IMR-90 (cell line): Measurements from ENCODE around the gene ATP5PB. TPM values are rescaled to one million over a fixed set of nuclear protein-coding genes. Genes with fewer than 3 reads are reported as not detected.

Experiments
- ATAC-seq: fragments of 200-7000 bp; cut with Tn5 transposase; 2 replicates; pipeline ENCODE4 v1.9.1; 2020; ENCODE audit warnings: low read depth, mild to moderate bottlenecking, moderate library complexity
- BruUV-seq: library from RNA; stranded (reverse); fragments of 400-500 nt; replicated peaks from 2 replicates; lab custom pipeline; 2021; lab: Mats Ljungman, UMichigan
- CTCF ChIA-PET: fragments of 300-600 bp; formaldehyde crosslinking; extraction: SDS; loops from one replicate; lab custom pipeline; 2021; ENCODE audit warnings: antibody characterized with exemption; lab: Yijun Ruan, JAX
- POLR2A ChIA-PET: fragments of 300-600 bp; sonication (Branson Sonifier 250); formaldehyde crosslinking; loops from one replicate; lab custom pipeline; 2022; ENCODE audit warnings: antibody characterized with exemption; ENCODE audit not compliant: unreplicated experiment; lab: Charles Lee
- DNase-seq: peaks from one replicate; pipeline ENCODE4 v3.0.0; 2013
- H2AFZ ChIP-seq: replicated peaks from 2 replicates; pipeline ENCODE3; 2013; ENCODE audit warnings: low read length, mild to moderate bottlenecking; ENCODE audit not compliant: poor library complexity
- H2AK5ac ChIP-seq: 2 replicates; pipeline ENCODE4 v1.6.1; 2013; ENCODE audit warnings: low read depth, low read length, inconsistent platforms
- H2AK9ac ChIP-seq: replicated peaks from 2 replicates; pipeline ENCODE3; 2013; ENCODE audit warnings: mild to moderate bottlenecking, low read depth, low read length, moderate library complexity; ENCODE audit not compliant: poor library complexity
- H2BK120ac ChIP-seq: 2 replicates; pipeline ENCODE4 v1.6.1; 2013; ENCODE audit warnings: low read depth, low read length, inconsistent platforms
- H2BK15ac ChIP-seq: 3 replicates; pipeline ENCODE4 v1.6.1; 2013; ENCODE audit warnings: low read depth, low read length, inconsistent platforms
- H2BK20ac ChIP-seq: 2 replicates; pipeline ENCODE4 v1.6.1; 2013; ENCODE audit warnings: low read depth, mild to moderate bottlenecking, inconsistent platforms, low read length, moderate library complexity
- H2BK5ac ChIP-seq: 2 replicates; pipeline ENCODE4 v1.6.1; 2013; ENCODE audit warnings: mild to moderate bottlenecking, low read depth, low read length, inconsistent platforms; ENCODE audit not compliant: poor library complexity, severe bottlenecking
- H3K14ac ChIP-seq: replicated peaks from 2 replicates; pipeline ENCODE4 v1.6.1; 2013; ENCODE audit warnings: low read depth, low read length, inconsistent platforms
- H3K18ac ChIP-seq: 2 replicates; pipeline ENCODE4 v1.6.1; 2013; ENCODE audit warnings: low read depth, low read length, control low read depth
- H3K23ac ChIP-seq: 2 replicates; pipeline ENCODE4 v1.6.1; 2013; ENCODE audit warnings: low read depth, low read length, inconsistent platforms
- H3K27ac ChIP-seq: 2 replicates; pipeline ENCODE4 v1.5.1; 2013; ENCODE audit warnings: mild to moderate bottlenecking, control low read depth, low read length; ENCODE audit not compliant: insufficient read depth
- H3K27me3 ChIP-seq: 2 replicates; pipeline ENCODE4 v1.6.1; 2013; ENCODE audit warnings: low read length; ENCODE audit not compliant: control insufficient read depth, insufficient read depth
- H3K36me3 ChIP-seq: 2 replicates; pipeline ENCODE4 v1.6.1; 2013; ENCODE audit warnings: low read length, mixed read lengths; ENCODE audit not compliant: control insufficient read depth, insufficient read depth
- H3K4ac ChIP-seq: 2 replicates; pipeline ENCODE4 v1.6.1; 2013; ENCODE audit warnings: low read depth, low read length, inconsistent platforms
- H3K4me1 ChIP-seq: 2 replicates; pipeline ENCODE4 v1.6.1; 2013; ENCODE audit warnings: low read length, mixed read lengths; ENCODE audit not compliant: control insufficient read depth, insufficient read depth
- H3K4me2 ChIP-seq: 2 replicates; pipeline ENCODE4 v1.6.1; 2013; ENCODE audit warnings: low read depth, mild to moderate bottlenecking, control low read depth, low read length, moderate library complexity
- H3K4me3 ChIP-seq: 2 replicates; pipeline ENCODE4 v1.5.1; 2013; ENCODE audit warnings: low read depth, mild to moderate bottlenecking, control low read depth, low read length, moderate library complexity; ENCODE audit not compliant: insufficient read depth
- H3K56ac ChIP-seq: 2 replicates; pipeline ENCODE4 v1.6.1; 2013; ENCODE audit warnings: low read length, inconsistent platforms; ENCODE audit not compliant: insufficient read depth; ENCODE audit errors: extremely low read depth
- H3K79me1 ChIP-seq, 2 experiments: 2 replicates each; pipeline ENCODE4 v1.6.1; 2013; ENCODE audit warnings: low read length in 2 of 2, inconsistent platforms in 1 of 2, low read depth in 1 of 2
- H3K9ac ChIP-seq: 2 replicates; pipeline ENCODE4 v1.6.1; 2013; ENCODE audit warnings: low read depth, low read length, control low read depth
- H3K9me1 ChIP-seq: 2 replicates; pipeline ENCODE4 v1.6.1; 2013; ENCODE audit warnings: low read length, inconsistent platforms; ENCODE audit not compliant: insufficient read depth
- H3K9me3 ChIP-seq: 2 replicates; pipeline ENCODE4 v1.6.1; 2013; ENCODE audit warnings: low read length; ENCODE audit not compliant: control insufficient read depth, insufficient read depth
- H4K20me1 ChIP-seq: 2 replicates; pipeline ENCODE4 v1.6.1; 2013; ENCODE audit warnings: low read length, inconsistent platforms; ENCODE audit not compliant: insufficient read depth
- H4K5ac ChIP-seq: 2 replicates; pipeline ENCODE4 v1.6.1; 2013; ENCODE audit warnings: mild to moderate bottlenecking, low read depth, low read length, control low read depth
- H4K8ac ChIP-seq, 2 experiments: 2 replicates each; pipeline ENCODE4 v1.6.1; 2013; ENCODE audit warnings: low read depth in 2 of 2, low read length in 2 of 2, control low read depth in 1 of 2, inconsistent platforms in 1 of 2
- H4K91ac ChIP-seq: 2 replicates; pipeline ENCODE4 v1.6.1; 2013; ENCODE audit warnings: low read depth, low read length, inconsistent platforms; ENCODE audit not compliant: insufficient read depth
- CHD1 ChIP-seq: IDR thresholded peaks from 2 replicates; pipeline ENCODE4 v1.6.1; 2012; ENCODE audit warnings: low read depth, low read length, improper control_type of control experiment
- NFE2L2 ChIP-seq: fragments of 150-350 bp; IDR thresholded peaks from 2 replicates; pipeline ENCODE4 v1.6.1; 2016; ENCODE audit warnings: low read depth, mild to moderate bottlenecking, low read length
- RAD21 ChIP-seq: IDR thresholded peaks from 2 replicates; pipeline ENCODE4 v1.6.1; 2012; ENCODE audit warnings: low read length, improper control_type of control experiment
- RCOR1 ChIP-seq: IDR thresholded peaks from 2 replicates; pipeline ENCODE4 v1.6.1; 2012; ENCODE audit warnings: mild to moderate bottlenecking, low read length, improper control_type of control experiment; ENCODE audit not compliant: insufficient replicate concordance
- RFX5 ChIP-seq: IDR thresholded peaks from 2 replicates; pipeline ENCODE4 v1.8.0; 2012; ENCODE audit warnings: low read depth, mild to moderate bottlenecking, low read length, moderate library complexity
- WGBS, 2 experiments: methylation state at CpG; one replicate each; pipeline versions ENCODE4 v1.1.5 to v1.1.7; 2013; ENCODE audit warnings: missing lambda C conversion rate in 2 of 2; ENCODE audit not compliant: insufficient read length in 1 of 2; ENCODE audit errors: extremely low coverage in 2 of 2; 5-methylcytosine and 5-hydroxymethylcytosine counted together
- dilution Hi-C: fragments of 300-500 bp; cut with HindIII; formaldehyde crosslinking; loops from one replicate; pipeline ENCODE4 v1.14.3; 2018; ENCODE audit warnings: low sequenced_read_pairs; ENCODE audit not compliant: unreplicated experiment
- in situ Hi-C: fragments of 300-500 bp; cut with MboI; formaldehyde crosslinking; loops from 3 replicates; pipeline ENCODE4 v1.14.3; 2019; ENCODE audit warnings: low sequenced_read_pairs, inconsistent platforms, mixed read lengths
- intact Hi-C: fragments of 100-400 bp; cut with micrococcal nuclease; formaldehyde crosslinking; loops from 2 replicates; pipeline ENCODE4 v1.10.0; 2022
- polyA plus RNA-seq, 3 experiments: library from polyadenylated mRNA; depleted of rRNA; stranded (reverse); fragments of >200 nt; gene quantifications; 2 replicates each; pipeline ENCODE4 v1.2.3, GENCODE V29; 2012; ENCODE audit warnings: low replicate concordance in 1 of 3
- total RNA-seq: library from RNA; depleted of rRNA; stranded (reverse); fragments of >200 nt; gene quantifications from 2 replicates; pipeline ENCODE4 v1.2.3, GENCODE V29; 2012
- TF ChIP-seq, protein P1 (sequence below): conservative IDR thresholded peaks from 2 replicates; pipeline ENCODE4 v1.5.1; 2012; ENCODE audit warnings: mild to moderate bottlenecking, low read depth, low read length, improper control_type of control experiment
- TF ChIP-seq, protein P2 (sequence below): fragments of 150-350 bp; IDR thresholded peaks from 2 replicates; pipeline ENCODE4 v1.6.1; 2017; ENCODE audit warnings: mild to moderate bottlenecking, antibody characterized with exemption, low read length, low read depth

The ATP5PB gene
- total and polyA plus RNA-seq, 2 of the 4 experiments (the other 2 are of a cell fraction), result 234 to 301 TPM

DNA sequence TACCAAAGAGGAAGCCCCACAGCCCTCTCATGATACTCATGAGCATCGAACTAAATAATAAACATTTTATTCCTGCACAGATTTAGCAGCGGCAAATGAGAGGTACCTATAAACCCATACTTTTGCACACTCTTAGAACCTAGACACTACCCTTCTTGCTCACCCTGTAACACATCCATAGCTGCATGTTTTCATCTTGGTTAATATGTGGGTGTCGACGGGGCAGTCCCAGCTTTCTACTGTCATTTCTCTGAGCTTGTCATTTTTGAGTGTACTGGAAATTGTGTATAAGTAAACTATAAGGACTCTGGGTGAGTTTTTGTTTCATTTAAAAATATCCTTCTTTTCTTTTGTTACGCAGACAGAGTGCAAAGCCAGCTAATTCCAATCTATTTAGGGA lies 47.2 kb upstream of the ATP5PB start:
- DNase-seq (no peak), ATAC-seq (no peak)
- no peak overlapping the region for H3K27ac ChIP-seq
- TF ChIP-seq RFX5, result no peak
- no peak for TF ChIP-seq RAD21
- TF ChIP-seq, protein P1, sequence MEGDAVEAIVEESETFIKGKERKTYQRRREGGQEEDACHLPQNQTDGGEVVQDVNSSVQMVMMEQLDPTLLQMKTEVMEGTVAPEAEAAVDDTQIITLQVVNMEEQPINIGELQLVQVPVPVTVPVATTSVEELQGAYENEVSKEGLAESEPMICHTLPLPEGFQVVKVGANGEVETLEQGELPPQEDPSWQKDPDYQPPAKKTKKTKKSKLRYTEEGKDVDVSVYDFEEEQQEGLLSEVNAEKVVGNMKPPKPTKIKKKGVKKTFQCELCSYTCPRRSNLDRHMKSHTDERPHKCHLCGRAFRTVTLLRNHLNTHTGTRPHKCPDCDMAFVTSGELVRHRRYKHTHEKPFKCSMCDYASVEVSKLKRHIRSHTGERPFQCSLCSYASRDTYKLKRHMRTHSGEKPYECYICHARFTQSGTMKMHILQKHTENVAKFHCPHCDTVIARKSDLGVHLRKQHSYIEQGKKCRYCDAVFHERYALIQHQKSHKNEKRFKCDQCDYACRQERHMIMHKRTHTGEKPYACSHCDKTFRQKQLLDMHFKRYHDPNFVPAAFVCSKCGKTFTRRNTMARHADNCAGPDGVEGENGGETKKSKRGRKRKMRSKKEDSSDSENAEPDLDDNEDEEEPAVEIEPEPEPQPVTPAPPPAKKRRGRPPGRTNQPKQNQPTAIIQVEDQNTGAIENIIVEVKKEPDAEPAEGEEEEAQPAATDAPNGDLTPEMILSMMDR, result no peak
- no peak for TF ChIP-seq NFE2L2
- no peak for TF ChIP-seq CHD1
- TF ChIP-seq, protein P2, sequence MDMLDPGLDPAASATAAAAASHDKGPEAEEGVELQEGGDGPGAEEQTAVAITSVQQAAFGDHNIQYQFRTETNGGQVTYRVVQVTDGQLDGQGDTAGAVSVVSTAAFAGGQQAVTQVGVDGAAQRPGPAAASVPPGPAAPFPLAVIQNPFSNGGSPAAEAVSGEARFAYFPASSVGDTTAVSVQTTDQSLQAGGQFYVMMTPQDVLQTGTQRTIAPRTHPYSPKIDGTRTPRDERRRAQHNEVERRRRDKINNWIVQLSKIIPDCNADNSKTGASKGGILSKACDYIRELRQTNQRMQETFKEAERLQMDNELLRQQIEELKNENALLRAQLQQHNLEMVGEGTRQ, result no peak
- TF ChIP-seq RCOR1, result no peak
- H3K9ac ChIP-seq, result no peak overlapping the region
- H3K18ac ChIP-seq, result no peak overlapping the region
- dilution Hi-C loops (no loop called here), in situ Hi-C loops (no loop called here), intact Hi-C loops (loop anchor here (5.0 to 10.0 kb wide), 2 partner anchors 57 to 365 kb away; no protein-coding TSS in a partner anchor)
- BruUV-seq, result no TSS peak
- no peak overlapping the region for H3K14ac ChIP-seq
- H4K5ac ChIP-seq, result no peak overlapping the region
- no peaks in the 10 kb centered on the region for H4K20me1 ChIP-seq
- no CpG with 5 or more reads among the region's 5 CpGs for WGBS, 2 experiments
- no peak overlapping the region for H2BK20ac ChIP-seq
- H4K8ac ChIP-seq, result no peak overlapping the region
- no peak overlapping the region for H3K4me2 ChIP-seq
- no peak overlapping the region for H3K4me3 ChIP-seq
- no peaks in the 10 kb centered on the region for H3K9me3 ChIP-seq
- no peak overlapping the region for H2BK15ac ChIP-seq
- H3K4me1 ChIP-seq, result no peaks in the 10 kb centered on the region
- no peak overlapping the region for H2BK5ac ChIP-seq
- H2AFZ ChIP-seq, result no peak overlapping the region
- no peak overlapping the region for H4K91ac ChIP-seq
- no peaks in the 10 kb centered on the region for H3K9me1 ChIP-seq
- no peak overlapping the region for H2BK120ac ChIP-seq
- CTCF ChIA-PET, result interaction anchor here (0.5 to 1.0 kb wide), 2 partner anchors 14 to 36 kb away, joined by 3 to 4 read pairs; no protein-coding TSS in a partner anchor
- no peaks in the 10 kb centered on the region for H3K36me3 ChIP-seq
- H2AK9ac ChIP-seq, result no peak overlapping the region
- H3K23ac ChIP-seq, result no peak overlapping the region
- H3K79me1 ChIP-seq, result no peaks in the 10 kb centered on the region
- no peak overlapping the region for H3K4ac ChIP-seq
- H3K56ac ChIP-seq, result no peak overlapping the region
- H2AK5ac ChIP-seq, result no peak overlapping the region
- H3K27me3 ChIP-seq, result peaks cover 30% of the 10 kb centered on the region
- POLR2A ChIA-PET, result no interaction called here
